HK-2 (cell line): ENCODE measurements around the gene LDLRAD4.
"Not testable (repeated sequence)": the region's sequence is repeated elsewhere in the genome, so short reads cannot be mapped to it uniquely, and the experiment has no call there.

Experiments used
- DNase-seq: peaks from one replicate; pipeline ENCODE4 v3.0.0-alpha.2; 2018; ENCODE audit not compliant: unreplicated experiment

LDLRAD4 gene

DNA sequence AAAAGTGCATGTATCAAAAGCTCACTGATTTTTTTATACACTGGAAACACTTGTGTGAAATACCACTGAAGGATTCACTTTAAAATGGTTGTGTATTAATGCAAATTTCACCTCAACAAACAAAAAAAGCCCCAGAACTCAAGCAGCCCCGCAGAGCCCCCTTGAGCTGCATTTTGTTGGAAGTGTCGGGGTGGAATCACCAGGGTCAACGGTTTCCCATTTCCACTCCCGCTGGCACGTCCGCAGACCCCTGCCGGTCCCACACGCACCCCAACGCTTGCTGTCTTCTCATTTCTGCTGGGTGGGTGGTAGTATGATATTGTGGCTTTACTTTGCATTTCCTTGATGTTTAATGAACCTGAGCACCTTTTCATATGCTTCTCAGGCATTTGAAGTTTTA, 268.1 kb downstream of the LDLRAD4 start:
- no peak for DNase-seq

DNA sequence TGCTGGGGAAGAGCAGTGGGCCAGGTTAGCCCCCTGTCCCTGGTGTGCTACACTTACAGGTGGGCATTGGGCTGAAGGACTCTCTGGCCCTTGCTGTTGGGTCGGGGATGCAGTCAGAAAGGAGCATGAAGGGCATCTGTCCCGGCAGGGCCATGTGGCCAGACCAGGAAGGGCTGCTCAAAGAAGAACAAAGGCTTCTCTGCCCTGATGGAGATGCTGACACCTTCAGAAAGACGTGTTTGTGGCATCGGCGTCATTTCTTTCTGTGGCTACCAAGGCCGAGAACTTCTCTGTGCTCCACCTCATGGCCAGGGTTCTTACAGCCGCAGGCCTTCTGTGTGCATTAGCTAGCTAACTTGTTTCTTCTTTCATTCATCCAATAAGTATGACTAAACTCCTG, 268.7 kb downstream of the LDLRAD4 start:
- DNase-seq: no peak

DNA sequence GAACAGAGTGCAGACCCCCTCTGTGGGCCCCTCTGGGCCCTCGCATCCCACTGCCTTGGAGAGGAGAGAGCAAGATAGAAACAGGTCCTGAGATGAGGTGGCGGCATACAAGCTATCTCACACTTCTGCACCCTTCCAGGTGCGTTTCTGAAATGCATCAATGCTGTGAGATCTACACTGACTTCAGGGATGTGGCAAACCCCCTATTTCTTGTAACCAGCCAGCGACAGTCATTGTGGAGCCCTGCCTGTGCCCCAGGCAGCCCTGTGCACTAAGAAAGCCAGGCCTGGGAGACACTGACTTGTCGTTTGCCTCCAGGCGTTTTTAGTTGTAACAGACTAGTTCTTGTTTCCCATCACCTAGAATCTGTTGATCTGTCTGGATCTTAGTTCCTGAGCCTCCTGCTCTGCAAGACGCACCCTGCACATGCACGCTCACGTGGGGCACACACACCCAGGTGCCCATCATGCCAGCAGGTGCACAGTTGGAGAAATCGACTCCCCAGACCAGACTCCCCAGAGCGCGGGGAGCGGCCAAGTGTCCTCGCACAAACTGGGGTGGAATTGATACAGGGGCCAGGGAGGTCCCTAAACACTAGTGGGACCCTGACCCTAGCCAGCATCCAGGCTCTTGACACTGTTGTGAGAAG, 269.8 kb downstream of the LDLRAD4 start:
- DNase-seq: no peak

DNA sequence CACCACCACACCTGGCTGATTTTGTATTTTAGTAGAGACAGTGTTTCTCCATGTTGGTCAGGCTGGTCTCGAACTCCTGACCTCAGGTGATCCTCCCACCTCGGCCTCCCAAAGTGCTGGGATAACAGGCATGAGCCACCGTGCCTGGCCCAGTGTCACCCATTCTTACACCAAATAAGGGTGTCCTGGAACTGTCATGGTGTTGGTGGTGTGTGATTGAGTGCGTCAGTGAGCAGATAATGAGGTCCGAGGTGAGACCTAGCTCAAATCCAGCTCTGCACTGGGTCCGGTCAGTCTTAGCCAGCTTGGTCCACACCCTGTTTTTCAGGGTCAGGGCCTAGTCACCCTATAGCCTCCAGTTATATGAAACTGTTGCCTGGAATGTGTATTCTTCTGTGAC, 270.7 kb downstream of the LDLRAD4 start:
- DNase-seq: not testable (repeated sequence)

DNA sequence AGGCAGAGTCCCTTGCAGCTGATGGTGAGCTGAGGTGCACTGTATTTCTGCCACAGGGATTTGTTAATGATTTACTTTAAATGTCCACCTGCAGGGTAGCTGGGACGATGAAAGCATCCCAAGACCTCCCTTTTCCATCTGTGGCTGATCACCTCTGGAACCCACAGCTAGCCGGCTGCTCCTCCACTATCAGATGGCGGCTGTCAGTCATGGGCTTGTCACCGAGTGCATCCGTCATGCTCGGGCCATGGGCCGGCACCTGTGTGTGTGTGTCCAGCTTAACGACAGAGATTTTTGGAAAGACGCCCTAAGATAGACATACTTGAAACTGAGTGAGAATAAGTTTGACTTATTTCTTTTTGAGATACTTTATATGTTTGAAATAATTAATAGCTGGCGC, 272.6 kb downstream of the LDLRAD4 start:
- no peak for DNase-seq

DNA sequence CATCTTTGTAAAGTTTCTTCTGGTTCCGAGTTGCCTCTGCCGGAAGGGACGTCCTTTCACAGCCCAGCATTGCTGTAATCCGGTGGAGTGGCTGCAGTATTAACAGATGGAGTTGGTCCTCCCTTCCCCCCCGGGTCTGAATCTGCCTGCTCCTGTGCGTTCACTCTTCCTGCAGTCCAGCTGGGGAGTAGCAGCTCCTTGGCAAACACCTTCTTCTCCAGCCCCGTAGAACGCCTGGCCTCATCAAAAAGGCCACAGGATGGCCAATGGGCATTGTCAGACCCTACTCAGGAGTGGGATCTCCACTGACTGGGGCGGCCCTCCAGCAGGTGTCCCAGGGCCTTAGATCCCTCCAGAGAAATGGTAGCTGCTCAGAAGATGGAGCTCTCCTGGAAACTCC, 273.8 kb downstream of the LDLRAD4 start:
- no peak for DNase-seq

DNA sequence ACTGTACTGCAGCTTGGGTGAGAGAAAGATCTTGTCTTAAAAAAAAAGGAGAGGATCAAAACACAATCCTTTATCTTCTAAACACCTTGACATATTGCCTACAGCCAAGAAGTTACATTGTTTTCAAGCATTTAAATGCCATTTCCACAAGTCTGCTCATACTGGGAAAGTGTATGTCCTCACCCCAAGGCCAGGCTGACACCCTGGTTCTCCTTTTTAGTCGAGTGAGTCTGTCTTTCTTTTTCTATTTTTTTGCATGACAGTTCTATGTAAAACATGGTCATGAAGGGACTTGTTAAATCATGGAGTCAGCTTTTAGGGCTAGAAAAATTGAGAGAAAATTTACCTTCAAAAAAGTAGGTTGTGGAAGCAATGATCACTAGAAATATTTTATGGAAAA, 274.5 kb downstream of the LDLRAD4 start:
- no peak for DNase-seq

DNA sequence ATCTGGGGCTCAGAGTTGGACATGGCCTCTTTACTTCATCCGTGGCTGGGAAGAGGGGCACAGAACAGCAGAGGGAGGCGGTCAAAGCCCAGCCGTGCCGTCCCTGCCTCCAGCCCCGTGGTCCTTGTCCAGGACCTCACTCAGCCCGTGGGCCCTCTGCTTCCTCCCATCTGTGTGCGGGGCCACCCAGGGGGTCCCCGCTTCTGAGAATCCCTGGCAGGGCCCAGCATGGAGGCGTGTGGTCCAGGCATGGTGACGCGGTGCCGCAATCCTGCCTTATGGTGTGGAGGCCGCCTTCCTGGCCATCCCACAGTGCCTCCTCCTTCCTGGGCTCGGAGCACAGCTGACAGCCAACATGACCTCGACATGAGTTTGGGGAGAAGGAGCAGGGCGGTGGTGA, 275.2 kb downstream of the LDLRAD4 start:
- no peak for DNase-seq

DNA sequence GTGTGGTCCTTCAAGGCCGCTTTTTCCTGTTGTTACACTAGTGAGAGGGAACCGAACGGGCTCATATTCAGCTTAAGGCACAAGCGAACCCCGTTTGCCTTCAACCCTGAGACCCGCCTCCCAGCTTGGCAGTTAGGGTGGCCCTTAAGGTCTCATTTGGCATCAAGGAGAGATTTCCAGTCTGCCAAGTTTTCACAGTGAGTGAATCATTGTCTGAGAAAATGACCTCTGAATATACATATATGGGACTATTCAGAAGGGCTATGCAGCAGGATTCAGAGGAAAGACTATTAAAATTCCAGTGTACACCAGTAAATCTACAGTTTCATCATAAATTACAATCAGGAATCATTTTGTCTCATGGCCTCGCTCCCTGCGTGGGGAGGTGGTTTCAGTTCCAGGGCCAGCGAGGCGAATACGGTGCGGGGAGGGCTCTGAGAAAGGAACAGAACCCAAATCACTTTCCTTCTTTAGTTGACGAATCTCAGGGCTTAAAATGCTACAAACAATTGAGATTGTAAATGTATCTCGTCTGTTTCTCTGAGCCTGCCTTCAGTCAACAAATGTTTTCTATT, 276.4 kb downstream of the LDLRAD4 start:
- no peak for DNase-seq

DNA sequence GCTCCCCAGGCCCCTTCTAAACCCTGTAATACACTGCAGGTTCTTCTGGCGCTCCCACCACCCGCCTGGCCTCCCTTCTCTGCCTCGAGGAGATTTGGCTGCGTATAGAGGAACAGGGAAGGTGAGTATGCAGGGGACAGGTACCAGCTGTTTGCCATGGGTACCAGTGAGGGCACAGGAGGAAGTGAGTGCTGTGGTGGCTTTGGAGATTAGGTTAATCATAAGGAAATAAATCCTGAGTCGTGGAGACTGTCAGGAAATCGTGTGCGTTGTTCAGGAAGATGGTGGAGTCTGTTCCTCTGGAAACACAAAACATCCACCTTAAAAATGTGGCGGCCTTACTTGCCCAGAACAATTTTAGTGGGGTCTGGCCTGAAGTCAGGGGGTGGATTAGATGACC, 277.4 kb downstream of the LDLRAD4 start:
- no peak for DNase-seq

DNA sequence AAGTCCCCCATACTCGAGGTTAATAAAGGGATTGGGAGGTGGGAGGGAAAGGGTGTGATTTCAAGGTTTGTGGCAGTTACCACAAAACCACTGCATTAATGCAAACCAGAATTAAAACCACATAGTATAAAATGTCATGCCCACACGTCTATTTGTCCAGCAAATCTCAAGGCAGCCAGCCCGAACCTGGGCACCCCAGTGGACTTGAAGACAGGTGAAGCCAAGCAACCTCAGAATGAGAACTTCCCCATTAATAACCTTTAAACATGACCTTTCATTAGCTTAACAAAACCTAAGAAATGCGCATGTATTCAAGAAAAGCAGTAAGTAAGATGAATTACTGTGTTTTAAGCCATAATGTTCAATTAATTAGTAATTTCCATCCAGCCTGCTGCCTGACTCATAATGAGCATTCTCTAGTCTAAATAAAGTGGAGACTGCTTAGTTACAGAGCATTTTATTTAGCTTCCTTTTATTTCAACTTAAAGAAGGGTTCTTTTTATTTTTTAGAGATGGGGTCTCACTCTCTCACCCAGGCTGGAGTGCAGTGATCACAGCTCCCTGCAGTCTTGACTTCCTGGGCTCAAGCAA, 278.2 kb downstream of the LDLRAD4 start:
- no peak for DNase-seq

DNA sequence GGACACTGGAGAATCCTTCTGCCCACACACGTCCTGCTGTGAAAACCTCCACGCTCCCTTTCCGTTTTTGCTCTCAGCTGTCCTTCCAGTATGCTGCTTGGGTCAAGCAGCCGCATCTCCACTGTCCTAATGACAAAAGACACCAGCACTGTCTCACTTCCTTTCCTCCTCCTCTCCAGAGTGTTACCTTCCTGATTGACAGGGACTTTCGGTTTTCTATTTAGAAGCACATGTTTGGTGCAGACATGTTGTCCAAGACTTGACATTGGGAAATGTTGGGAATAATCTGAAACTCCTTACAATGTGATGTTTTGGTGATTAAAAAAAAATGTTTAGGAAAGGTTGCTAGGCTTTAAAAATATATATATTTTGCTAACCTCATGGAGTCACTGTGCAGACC, 281.2 kb downstream of the LDLRAD4 start:
- no peak for DNase-seq

DNA sequence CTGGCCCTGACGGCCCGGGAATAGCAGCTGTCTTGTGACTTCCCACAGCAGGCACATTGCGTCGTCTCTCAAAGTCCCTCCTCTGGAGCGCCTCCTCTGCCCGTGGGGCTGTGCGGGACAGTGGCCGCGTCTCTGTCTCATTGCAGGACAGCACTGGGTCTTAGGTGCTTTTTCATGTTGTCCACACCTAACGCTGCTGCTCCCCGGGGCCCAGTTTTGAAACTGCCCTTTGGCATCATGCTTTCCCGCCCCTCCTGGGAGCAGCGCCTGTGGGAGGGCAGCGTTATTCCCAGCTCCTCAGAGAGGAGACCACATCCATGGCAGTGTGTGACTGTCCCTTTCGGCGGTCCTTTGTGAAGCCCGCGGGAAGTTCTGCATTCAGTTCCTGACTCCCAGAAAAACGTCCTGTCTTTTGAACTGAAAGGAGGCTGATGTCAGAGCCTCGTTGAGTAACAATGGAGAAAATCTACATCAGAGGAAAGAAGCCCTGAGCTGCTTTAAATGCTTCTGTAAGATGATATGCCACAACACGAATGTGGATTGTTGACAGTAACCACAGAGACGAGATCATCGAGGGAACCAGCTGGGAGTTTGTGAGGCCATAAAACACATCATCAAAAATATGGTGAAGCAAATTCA, 281.8 kb downstream of the LDLRAD4 start:
- DNase-seq: no peak

DNA sequence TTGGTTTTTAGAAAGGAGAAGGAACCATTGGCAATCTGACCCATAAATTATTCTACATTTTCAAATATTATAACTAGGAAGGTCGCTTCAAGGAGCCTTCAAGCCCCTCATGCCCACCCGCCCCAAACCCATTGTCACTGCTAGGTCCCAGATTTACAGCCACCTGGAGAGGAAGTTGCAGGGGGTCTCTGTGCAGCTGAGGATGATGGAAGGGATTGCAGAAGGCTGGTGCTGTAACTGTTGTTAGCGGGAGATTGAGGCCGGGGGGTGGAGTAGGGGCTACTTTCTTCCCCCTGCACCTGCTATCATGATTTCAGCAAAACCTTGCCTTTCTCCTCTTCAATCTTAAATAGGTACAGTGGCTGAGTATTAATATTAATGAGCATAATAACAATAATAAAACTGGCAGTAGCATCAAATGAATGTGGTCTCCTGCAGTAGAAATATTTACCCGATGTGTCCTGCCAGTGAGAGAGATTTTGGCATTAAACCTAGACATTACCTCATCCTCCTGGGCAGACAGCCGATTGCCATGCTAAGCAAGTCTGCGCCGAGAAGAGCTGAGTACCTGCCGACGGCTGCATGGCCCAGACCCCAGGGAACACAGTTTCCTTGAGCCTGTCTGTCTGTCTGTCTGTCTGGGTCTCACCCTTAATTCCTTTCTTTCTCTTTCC, 282.4 kb downstream of the LDLRAD4 start:
- DNase-seq: peak; percentile 5

DNA sequence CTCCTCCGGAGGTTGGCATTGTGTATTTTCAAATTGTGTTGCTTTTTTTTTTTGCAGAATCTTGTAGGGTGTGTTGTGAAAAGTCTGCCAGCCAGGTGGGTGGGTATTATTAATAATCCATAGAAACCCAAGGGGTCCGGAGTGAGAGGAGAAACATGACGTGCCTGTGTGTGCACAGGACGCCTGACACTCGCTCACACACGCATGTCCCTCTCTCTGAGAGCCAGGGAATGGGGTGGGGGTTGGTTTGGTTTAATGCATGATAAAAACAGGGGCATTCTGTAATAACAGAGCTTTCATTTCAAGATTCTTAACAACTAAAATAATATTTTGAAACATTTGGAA, 283.0 kb downstream of the LDLRAD4 start:
- DNase-seq: no peak

DNA sequence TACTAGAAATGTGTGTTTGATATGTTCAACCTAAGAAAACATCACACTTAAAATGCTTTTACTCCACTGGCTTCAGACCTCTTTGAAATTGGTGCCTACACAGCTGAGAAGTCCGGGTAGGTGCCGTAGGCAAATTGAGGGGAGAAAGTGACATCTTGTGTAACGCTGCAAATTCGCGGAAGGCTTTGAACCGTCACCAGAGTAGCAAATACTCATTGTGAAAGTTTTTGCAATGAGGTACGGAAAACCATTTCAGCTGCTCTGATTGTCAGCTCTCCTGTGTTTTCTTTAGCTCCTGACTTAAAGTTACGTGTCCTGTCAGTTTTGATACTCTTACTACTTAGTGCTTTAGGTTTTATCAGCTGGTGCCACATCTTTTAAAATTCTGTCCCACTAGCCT, 283.3 kb downstream of the LDLRAD4 start:
- DNase-seq: no peak

DNA sequence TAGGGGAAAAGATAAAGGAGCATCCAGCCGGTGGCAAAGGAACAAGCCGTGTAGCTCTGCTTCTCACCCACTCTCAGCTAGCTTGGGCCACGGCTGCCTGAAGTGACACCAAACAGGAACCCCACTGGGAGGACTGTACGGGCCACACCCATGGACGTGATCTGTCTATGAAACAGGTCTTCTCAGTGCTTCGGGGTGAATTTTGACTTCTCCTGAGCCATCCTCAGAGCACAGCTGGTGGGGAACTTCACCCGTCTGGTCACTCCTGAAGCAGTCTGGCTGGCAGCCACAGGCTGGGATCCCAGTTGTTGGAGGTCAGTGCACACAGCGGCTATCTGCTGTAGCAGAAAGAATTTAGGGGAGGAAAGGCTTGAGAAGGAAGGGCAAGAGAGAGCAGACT, 284.0 kb downstream of the LDLRAD4 start:
- DNase-seq: no peak

DNA sequence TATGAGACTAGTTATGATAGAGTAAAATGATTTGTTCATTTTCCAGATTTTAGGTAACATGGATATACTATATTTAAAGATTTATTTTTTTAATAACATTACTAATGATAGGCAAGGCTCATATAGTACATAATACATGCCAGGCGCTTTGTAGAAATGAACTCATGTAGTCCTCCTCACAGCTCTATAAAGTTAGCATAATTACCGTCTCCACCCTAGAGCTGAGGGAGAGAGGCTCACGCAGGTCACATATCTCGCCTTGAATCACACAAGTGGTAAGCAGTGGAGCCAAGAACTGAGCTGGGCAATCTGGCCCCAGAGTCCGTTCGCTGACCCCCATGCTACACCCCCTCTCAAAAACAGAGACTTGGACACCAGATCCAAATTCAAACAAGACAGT, 285.3 kb downstream of the LDLRAD4 start:
- DNase-seq: no peak

DNA sequence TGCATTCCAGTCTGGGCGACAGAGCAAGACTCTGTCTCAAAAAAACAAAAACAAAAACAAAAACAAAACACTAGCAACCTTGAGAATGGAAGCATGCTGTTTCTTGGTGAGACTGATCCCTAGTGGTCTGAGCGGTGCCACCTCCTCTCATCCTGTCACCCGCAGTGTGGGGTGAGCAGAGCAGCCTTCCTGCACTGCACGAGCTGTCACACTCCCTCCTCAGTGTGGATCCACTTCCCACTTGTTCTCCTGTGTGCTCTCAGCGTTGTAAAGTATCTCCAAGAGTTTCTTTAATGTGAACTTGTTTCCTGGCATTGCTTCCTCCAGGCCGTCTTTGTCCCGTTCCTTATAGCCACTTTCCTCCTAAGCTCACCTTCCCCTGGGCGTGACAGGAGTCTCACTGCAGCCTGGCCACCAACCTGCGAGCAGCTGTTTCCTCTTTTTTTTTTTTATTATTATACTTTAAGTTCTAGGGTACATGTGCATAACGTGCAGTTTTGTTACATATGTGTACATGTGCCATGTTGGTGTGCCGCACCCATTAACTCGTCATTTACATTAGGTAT, 287.3 kb downstream of the LDLRAD4 start:
- DNase-seq: no peak

DNA sequence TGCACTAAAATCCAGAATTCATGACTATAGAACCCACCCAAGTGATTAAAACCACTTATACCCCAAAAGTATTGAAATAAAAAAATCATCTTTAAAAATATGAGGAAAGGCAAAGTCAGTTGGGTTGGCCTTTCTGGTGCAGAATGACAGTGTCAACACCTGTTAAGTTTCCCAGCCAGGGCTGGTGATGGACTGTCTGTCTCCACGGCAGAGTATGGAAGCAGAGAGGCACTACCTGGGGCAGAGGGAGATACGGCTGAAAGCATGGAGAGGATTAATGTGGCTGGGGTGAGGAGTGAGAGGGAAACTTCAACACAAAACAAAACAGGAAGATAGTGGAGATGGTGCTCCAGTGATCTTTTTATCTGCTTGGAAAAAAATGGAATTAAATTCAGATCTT, 292.0 kb downstream of the LDLRAD4 start:
- no peak for DNase-seq

DNA sequence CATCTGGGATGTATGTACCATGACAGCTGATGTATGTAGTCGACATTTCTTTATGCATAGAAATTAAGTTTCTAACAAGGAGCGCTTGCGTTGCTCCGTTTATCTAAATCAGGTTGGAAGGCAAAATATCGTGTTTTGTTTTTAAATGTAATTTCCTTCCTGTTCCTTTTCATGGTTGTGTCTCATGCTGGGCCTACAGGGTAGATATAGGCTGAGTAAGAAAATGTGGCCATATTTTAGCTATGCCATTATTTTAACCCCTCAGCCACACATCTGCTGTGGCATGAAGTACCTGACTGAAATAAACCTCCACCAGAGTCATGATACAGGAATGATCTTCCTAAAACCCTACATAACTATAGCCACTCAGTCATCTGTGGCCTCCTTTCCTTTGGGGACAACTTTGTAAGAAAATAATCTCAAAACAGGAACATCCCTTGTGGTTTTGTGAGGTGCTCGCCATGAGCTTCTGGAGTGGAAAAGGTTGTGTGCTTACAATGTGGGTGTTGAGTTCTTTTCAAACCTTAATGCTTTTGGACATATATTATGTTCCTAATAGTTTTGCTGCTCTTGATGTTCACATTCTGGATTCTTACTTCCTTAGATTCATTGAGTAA, 293.5 kb downstream of the LDLRAD4 start:
- no peak for DNase-seq

DNA sequence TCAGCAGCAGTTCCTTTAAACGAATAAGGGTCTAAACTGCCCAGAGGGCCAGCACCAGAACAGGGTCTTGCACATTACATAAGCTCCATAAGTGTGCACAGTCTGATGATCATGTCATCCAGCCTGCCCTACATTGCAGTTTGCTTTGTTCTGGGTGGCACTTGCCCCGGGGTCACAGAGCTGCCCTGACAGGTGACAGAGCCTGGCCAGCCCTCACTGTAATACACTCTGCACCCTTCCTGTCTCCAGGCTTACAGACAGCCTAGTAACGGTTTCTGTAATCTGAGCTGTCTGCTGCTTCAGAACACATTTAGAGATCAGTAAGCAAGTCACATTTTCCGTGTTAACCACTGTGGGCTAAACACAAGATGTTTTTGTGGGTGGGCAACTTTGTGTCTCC, 294.5 kb downstream of the LDLRAD4 start:
- DNase-seq: no peak
